ENCODE data around the gene FHOD3.

FHOD3 gene

DNA sequence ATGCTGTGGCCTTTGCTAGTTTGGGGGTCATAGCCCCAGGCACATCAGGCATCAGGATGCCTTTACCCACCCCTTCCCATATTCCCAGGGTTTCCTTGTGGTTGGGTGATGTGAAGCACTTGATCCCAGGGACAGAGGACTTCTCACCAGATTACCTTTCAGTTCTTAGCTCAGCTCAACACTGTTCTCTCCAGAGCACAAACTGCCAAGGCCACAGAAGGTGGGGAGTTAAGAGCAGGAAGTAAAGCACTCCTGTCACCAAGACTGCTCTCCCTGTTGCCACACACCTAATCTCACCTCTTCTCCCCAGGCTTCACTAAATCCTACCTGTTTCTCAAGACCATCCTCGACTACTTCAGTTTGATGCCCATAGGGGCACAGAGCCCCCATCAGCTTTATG, 25.9 kb downstream of the FHOD3 start:
- DNase-seq = no peak

DNA sequence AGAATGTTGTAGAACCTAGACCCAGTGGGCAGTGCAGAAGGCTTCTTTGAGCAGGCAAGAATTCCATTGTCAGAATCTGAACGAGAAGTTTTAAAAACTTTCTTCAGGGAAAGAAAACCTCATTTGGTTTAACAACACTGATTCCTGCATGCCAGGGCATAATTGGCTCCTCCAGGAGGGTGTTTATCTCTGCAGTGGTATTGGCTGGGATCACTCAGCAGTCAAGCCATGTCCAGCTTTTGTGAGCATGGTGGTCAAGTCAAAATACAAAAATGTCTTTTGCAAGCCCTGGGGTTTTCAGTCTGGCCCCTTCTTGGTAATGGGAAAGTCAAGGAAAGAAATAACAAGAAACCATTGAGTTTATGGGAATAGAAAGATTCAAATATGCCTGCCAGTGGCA, 28.3 kb downstream of the FHOD3 start:
- DNase-seq = no peak

GRCh38 chr18:36326771-36327170, 29.3 kb downstream of the FHOD3 start:
- no peak for DNase-seq

GRCh38 chr18:36327352-36328316, 30.1 kb downstream of the FHOD3 start:
- DNase-seq = no peak

DNA sequence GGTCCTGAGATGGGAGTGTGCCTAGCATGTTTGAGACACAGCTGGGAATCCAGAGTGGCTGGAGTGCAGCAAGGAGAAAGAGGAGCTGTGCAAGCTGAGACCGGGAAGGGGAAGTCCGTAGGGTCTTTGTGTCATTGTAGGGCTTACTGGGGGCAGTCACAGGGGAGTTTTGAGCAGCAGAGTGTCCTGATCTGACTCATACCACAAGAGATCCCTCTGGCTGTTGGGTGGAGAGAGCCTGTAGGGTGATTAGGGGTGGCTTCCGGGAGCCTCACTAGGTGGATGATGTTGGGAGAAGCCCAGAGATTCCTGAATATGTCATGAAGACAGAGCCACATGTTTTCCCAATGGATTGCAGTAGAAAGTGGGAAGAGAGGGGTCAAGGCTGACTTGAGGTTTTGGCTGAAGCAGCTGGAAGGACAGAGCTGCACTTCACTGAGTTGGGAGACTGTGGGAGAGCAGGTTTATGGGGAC, 30.9 kb downstream of the FHOD3 start:
- DNase-seq = no peak

DNA sequence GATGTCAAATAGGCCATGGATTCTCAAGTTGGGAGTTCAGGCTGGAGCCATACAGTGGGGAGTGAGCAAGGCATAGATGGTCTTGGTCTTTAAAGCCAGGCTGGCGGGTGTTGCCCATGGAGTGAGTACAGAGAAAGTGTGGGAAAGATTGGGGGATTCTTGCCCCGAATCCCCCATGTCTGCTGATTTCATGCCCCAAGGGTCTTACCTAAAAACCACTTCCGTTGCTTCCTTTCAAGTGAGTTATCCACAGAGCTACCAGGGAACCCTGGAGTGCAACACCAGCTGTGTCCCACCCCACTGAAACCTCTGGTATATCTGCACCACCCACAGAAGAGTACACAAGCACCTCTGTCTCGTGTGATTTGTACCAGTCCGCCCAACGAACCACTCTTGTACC, 31.4 kb downstream of the FHOD3 start:
- no peak for DNase-seq

DNA sequence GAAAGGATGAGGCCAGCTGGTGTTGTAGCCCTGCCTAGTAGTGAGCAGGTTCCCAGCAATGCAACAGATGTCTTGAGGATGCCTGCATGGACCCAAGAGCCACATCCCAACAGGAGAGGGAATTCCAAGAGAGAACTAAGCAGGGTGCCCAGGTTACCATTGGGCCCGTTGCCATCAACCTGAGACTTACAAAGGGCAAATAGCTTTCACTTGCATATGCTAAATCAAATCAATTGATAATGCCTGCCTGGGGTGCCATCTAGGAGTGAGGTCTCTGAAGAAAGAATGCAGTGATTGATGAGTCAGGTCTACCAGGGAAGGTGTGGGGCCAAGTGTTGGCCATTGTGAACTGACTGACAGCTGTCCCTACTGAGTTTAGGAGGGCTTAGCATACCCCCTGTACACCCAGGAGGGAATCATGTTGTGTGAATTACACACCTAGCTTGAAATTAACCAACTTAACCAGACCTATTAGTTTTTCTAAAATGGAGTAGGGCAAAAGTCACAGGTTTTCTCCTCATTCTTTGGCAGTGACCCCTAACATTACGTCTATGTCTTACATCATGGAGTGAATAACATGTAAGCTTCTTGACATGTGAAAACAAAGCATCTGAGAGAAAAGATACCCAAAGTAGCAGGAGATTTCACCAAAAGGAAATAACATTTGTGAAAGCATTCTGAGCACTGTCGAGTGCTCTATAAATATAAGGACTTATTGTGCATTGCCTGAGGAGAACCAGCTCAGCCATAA, 32.3 kb downstream of the FHOD3 start:
- DNase-seq = no peak

DNA sequence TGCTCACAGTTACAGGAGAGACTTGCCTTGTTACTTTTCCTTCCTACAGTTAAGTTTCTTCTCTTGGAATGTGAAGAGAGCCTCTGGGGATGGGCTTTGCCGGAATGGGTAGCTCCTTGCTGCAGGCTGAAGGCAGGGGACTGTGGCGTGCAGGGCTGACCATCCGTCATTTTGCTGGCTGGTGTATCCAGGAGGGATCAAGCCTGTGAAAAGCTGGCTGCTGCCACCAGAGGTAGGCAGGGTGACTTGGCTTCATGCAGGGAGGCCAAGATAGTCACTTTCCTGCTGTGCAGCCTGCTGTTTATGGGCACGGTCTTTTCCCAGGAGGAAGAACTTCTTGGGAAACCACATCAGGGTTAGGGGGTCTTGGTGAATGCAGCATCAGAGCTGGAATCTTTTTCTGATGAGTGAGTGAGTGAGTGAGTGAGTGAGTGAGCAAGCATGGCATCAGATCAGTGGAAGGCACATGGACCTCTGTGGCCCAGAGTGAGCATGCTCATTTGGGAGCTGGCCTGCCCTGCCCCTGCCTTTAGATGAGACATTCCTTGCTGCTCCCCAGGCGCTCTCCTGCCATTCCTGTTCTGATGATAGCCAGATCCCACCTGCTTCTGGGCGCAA, 33.0 kb downstream of the FHOD3 start:
- no peak for DNase-seq

DNA sequence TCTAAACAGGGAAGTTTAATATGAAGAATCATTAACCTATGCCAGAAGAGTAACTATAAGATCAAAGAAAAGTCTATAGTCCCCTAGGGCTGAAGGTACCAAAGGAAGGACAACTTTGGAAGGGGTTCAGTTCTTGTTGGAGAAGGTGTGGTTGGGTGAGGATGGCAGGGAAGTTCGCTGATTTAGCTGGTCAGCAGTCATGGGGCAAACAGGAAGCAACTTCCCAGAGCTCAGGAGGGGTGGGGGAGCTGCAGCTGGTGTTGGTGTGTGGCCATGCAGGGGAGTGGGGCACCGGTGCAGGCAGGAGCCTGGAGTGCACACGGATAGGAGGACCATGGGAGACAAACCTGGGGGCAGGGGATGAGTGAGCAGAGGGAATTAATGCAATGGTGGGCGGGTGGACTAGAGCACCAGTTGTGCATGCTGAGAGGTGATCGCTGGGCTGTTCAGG, 34.0 kb downstream of the FHOD3 start:
- DNase-seq = no peak

- no peak for DNase-seq
Observed at GRCh38 chr18:36333414-36333813, 35.9 kb downstream of the FHOD3 start.

DNA sequence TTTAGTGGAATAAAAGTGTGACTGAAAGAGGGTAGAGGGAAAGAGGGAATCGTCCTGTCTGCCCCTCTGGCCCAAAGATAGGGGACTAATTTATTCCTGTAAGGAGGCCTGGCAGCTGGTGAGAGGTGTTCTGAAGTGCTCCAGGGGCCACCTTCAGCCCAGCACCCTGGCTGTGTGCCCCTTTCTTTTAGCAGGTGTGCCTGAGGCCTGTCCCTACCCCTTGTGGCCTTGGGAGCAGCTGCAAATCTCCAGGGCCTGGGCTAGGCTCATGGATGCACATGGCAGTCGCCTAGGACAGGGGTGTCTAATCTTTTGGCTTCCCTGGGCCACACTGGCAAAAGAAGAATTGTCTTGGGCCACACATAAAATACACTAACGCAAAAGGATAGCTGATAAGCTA, 37.3 kb downstream of the FHOD3 start:
- DNase-seq = no peak

- no peak for DNase-seq
Observed at GRCh38 chr18:36335476-36336279, 38.2 kb downstream of the FHOD3 start.

GRCh38 chr18:36337679-36338402, 40.3 kb downstream of the FHOD3 start:
- DNase-seq = no peak

- DNase-seq = no peak
Observed at GRCh38 chr18:36338403-36338933, 41.0 kb downstream of the FHOD3 start.

DNA sequence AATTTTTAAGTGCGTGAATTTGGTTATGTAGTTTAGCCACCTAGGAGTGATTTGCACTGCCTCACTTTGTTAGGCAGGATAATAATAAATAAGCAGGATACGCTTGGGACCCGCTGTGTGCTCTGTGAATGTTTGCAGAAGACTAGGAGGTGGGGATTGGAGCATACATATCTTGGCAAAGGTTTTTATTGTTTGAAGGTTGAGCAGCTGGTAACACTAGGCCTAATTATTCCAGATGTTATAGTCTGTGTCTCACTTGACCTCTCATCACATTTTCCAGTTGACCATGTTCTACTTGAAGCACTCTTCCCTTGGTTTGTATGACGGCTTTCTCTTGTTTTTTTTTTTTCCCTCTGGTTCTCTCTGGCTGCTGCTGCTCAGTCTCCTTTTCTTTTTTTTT, 42.7 kb downstream of the FHOD3 start:
- no peak for DNase-seq

- no peak for DNase-seq
Observed at GRCh38 chr18:36341944-36342343, 44.4 kb downstream of the FHOD3 start.

DNA sequence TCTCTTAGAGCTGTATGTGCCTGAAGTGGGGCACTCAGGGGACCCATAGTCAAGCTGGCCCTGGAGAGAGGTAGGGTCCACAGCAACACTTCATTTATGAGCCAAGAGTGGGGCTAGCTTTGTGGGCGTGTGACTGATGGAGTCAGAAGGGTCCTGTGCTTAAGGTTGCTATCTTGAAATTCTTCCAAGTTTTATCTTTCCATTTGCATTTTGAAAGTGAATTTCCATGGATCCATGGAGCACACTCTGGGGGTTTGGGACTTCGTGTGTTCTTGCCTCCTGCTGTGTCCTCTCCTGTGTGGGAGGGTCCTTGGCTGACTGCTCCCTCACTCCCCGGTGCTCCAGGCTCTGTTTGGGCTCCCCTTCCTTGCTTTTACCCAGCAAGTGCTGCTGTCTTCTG, 50.8 kb downstream of the FHOD3 start:
- DNase-seq = no peak

GRCh38 chr18:36348971-36349417, 51.5 kb downstream of the FHOD3 start:
- no peak for DNase-seq

GRCh38 chr18:36349552-36349951, 52.0 kb downstream of the FHOD3 start:
- DNase-seq = no peak

DNA sequence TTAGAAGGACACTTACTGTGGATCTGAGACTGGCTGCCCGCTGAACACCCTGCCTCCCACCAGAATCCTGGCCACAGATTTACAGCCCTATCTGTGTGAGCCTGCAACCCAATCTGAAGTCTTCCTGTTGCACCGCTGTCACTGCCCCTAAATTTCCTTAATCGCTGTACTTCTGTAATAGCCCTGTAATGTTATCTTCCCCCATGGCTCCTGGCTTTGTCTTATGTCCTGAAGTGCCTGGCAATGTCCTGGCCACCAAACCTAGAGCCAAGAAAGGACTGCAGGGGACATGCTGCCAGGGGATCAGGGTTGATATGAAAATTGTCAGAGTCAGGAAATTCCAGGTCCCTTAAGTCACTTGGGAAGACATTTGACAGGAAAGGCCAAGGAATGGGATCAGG, 52.7 kb downstream of the FHOD3 start:
- no peak for DNase-seq

- DNase-seq = no peak
Observed at GRCh38 chr18:36350839-36351469, 53.4 kb downstream of the FHOD3 start.

Measured in activated naive CD4-positive, alpha-beta T cell treated with anti-CD3 and anti-CD28 coated beads, Interleukin-2, amount 50 U/mL, for 16 hours (primary cell).